CD14-positive monocyte (primary cell): ENCODE measurements around the gene CA14. TPM values are rescaled to one million over a fixed set of nuclear protein-coding genes. Genes with fewer than 3 reads are reported as not detected.
A peak's percentile ranks its signal among the peaks of the same experiment; 100 is the strongest.

ENCODE experiments used
- DNase-seq, 3 donors: peaks; one replicate each; pipeline ENCODE4 v3.0.0-alpha.2; 2011 to 2022
- H2AFZ ChIP-seq: 2 replicates; pipeline ENCODE4 v1.6.0; 2012; ENCODE audit warnings: mild to moderate bottlenecking, low read depth, low read length, inconsistent platforms; ENCODE audit not compliant: insufficient read depth, poor library complexity, severe bottlenecking
- H3K27ac ChIP-seq, 2 donors: 1 replicate in 1 of 2; 2 replicates in 1 of 2; pipeline ENCODE4 v1.5.1; 2012 to 2013; ENCODE audit warnings: low read length in 2 of 2, control low read depth in 1 of 2, inconsistent platforms in 1 of 2, low read depth in 1 of 2, mild to moderate bottlenecking in 1 of 2
- H3K27me3 ChIP-seq, 2 donors: one replicate each; pipeline versions ENCODE4 v1.6.0 to v1.6.1; 2011 to 2013; ENCODE audit warnings: low read length in 2 of 2; ENCODE audit not compliant: control insufficient read depth in 2 of 2, insufficient read depth in 2 of 2
- H3K36me3 ChIP-seq, 2 donors: replicated peaks in 1 of 2; 1 replicate in 1 of 2; 2 replicates in 1 of 2; pipeline versions ENCODE4 v1.5.1 to v1.6.1; 2012 to 2013; ENCODE audit warnings: low read length in 2 of 2, control low read depth in 1 of 2, inconsistent platforms in 1 of 2, mild to moderate bottlenecking in 1 of 2; ENCODE audit not compliant: insufficient read depth in 2 of 2, control insufficient read depth in 1 of 2
- H3K4me1 ChIP-seq, 2 donors: 1 replicate in 1 of 2; 2 replicates in 1 of 2; pipeline versions ENCODE4 v1.5.1 to v1.6.1; 2012 to 2013; ENCODE audit warnings: low read length in 2 of 2, control low read depth in 1 of 2, inconsistent platforms in 1 of 2, mild to moderate bottlenecking in 1 of 2, moderate library complexity in 1 of 2; ENCODE audit not compliant: insufficient read depth in 2 of 2, control insufficient read depth in 1 of 2
- H3K4me2 ChIP-seq: replicated peaks from 2 replicates; pipeline ENCODE3; 2012; ENCODE audit warnings: low read length, moderate library complexity, mild to moderate bottlenecking; ENCODE audit not compliant: poor library complexity, severe bottlenecking; ENCODE audit errors: extremely low read depth
- H3K4me3 ChIP-seq, 3 experiments: fragments of 200-600 bp in 1 of 3; sonication (generic) in 1 of 3; replicated peaks in 1 of 3; 1 replicate in 2 of 3; 2 replicates in 1 of 3; pipeline ENCODE4 v1.5.1; 2011 to 2013; ENCODE audit warnings: low read length in 3 of 3, mild to moderate bottlenecking in 3 of 3, control low read depth in 2 of 3, low read depth in 2 of 3, inconsistent platforms in 1 of 3, moderate library complexity in 1 of 3
- H3K79me2 ChIP-seq: 2 replicates; pipeline ENCODE4 v1.6.0; 2012; ENCODE audit warnings: mild to moderate bottlenecking, control low read depth, inconsistent platforms, low read length, moderate library complexity; ENCODE audit not compliant: insufficient read depth
- H3K9ac ChIP-seq: 2 replicates; pipeline ENCODE4 v1.6.0; 2017; ENCODE audit warnings: low read length, mild to moderate bottlenecking; ENCODE audit not compliant: insufficient read depth, poor library complexity, severe bottlenecking
- H3K9me3 ChIP-seq, 2 donors: replicated peaks in 1 of 2; 1 replicate in 1 of 2; 2 replicates in 1 of 2; pipeline versions ENCODE4 v1.5.1 to v1.6.1; 2012 to 2013; ENCODE audit warnings: low read length in 2 of 2, control low read depth in 1 of 2; ENCODE audit not compliant: control insufficient read depth in 1 of 2, insufficient read depth in 1 of 2
- H4K20me1 ChIP-seq: 2 replicates; pipeline ENCODE4 v1.6.0; 2012; ENCODE audit warnings: mild to moderate bottlenecking, low read length, control low read depth, moderate library complexity; ENCODE audit not compliant: insufficient read depth
- H3K27ac Mint-ChIP-seq, 7 donors: one replicate each; pipeline ENCODE4 v1.8.0; 2020; ENCODE audit warnings: mild to moderate bottlenecking in 7 of 7, mixed read lengths in 7 of 7, moderate library complexity in 6 of 7, inconsistent platforms in 2 of 7
- H3K27me3 Mint-ChIP-seq, 3 donors: one replicate each; pipeline ENCODE4 v1.8.0; 2021 to 2022; ENCODE audit warnings: low read depth in 3 of 3, mild to moderate bottlenecking in 3 of 3, mixed read lengths in 3 of 3, moderate library complexity in 3 of 3, inconsistent platforms in 1 of 3
- H3K36me3 Mint-ChIP-seq, 2 donors: one replicate each; pipeline ENCODE4 v1.8.0; 2020; ENCODE audit warnings: mixed read lengths in 2 of 2, inconsistent platforms in 1 of 2, mild to moderate bottlenecking in 1 of 2
- H3K4me1 Mint-ChIP-seq: one replicate; pipeline ENCODE4 v1.8.0; 2020; ENCODE audit warnings: mild to moderate bottlenecking, mixed read lengths
- H3K4me3 Mint-ChIP-seq, 2 donors: one replicate each; pipeline ENCODE4 v1.8.0; 2020; ENCODE audit warnings: mild to moderate bottlenecking in 2 of 2, mixed read lengths in 2 of 2, moderate library complexity in 1 of 2
- H3K9me3 Mint-ChIP-seq, 7 donors: one replicate each; pipeline ENCODE4 v1.8.0; 2020 to 2022; ENCODE audit warnings: mixed read lengths in 7 of 7, mild to moderate bottlenecking in 6 of 7, moderate library complexity in 6 of 7, inconsistent platforms in 2 of 7
- WGBS: methylation state at CpG from one replicate; pipeline ENCODE4 v1.1.5; 2013; ENCODE audit warnings: missing lambda C conversion rate; ENCODE audit not compliant: insufficient coverage; 5-methylcytosine and 5-hydroxymethylcytosine counted together
- intact Hi-C, 2 donors: fragments of 100-400 bp; cut with micrococcal nuclease; formaldehyde crosslinking; loops; one replicate each; pipeline versions ENCODE4 v1.15.0 to v1.15.1; 2023
- polyA plus RNA-seq, 3 donors: library from polyadenylated mRNA; depleted of rRNA in 1 of 3; unstranded in 2 of 3; stranded (reverse) in 1 of 3; fragments of 300-500 nt in 2 of 3; fragments of >200 nt in 1 of 3; fragmentation: Illumina TruSeq in 2 of 3; gene quantifications; 1 replicate in 2 of 3; 2 replicates in 1 of 3; pipeline ENCODE4 v1.2.3, GENCODE V29; 2012 to 2021
- TF ChIP-seq, protein P1 (sequence below): fragments of 200-600 bp; IDR thresholded peaks from one replicate; pipeline ENCODE4 v1.8.0; 2022; ENCODE audit warnings: antibody characterized with exemption, mild to moderate bottlenecking

CA14 gene
- polyA plus RNA-seq, 3 donors, result not detected

DNA sequence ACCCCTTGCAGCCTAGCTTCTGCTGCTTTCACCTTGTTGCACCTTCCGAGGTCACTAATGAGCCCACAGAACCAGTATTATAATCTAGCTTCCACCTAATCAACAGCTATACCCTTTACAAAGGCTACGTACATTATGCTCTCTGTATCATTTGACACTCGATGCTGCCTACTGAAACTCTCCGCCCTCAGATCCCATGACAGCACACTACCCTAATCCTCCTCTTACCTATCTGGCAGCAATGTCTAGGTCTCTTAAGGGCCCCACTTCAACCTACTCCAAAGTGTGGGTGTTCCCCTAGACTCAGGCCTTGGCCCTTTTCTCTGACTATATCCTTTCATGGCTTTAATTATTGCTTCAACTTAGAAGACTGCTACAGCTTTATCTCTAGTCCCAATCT is 31.2 kb downstream of the CA14 start:
- intact Hi-C loops, result no loop called here
- H3K9ac ChIP-seq, result no peak overlapping the region

DNA sequence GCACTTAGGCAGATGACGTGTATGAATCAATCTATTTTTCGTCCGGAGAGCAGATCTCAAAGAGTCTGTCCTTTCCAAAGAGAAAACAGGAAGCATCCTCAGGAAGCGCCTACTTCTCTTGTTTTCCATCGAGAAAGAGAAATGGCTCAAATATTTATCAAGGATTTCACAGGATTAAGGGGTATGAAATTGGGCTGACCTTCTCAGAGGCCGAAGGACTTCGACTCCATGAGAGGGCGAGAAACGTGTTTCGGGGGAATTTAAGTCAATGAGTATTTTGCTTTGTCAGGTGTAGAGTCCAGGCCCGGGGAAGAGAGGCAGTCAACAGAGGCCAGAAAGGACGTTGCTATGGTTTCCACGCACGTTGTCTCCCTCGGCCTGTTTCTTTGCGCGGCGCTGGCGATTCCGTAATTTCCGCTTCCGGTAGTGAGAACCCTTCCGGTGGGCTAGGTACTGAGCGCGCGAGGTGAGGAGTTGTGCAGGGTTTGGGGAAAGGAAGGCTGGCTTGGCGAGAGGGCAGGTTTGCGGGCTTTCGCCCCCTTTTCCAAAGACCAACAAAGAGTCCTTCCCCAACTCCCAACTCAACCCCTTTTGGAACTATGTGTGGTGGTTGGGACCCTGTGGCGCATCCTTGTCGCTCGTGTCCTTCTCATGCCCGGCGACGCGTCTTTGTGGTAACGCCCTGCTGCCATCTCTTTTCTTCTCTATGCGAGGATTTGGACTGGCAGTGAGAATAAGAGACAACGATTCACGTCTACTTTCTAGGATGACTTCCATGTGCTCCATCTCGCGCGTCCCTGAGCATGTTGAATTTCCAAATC is 36.1 kb downstream of the CA14 start, which contains the start of gene MRPS21:
Gene MRPS21 (plus strand): TSS at position 429 of the 821 bp plus-strand sequence. CDS start 506 bp downstream, outside the sequence.
- H3K4me1 ChIP-seq, result peaks cover 14 to 15% of the 10 kb centered on the region in 2 donors
- intact Hi-C loops, result no loop called here
- no peaks in the 10 kb centered on the region for H3K9me3 ChIP-seq
- peaks cover 1 to 4% (median 3%) of the 10 kb centered on the region in 3 donors for H3K27me3 Mint-ChIP-seq
- peak within 1 kb of the TSS; percentile 92 to 94 for H3K4me3 Mint-ChIP-seq
- peak within 1 kb of the TSS; percentile 87 for H3K4me2 ChIP-seq
- H3K4me3 ChIP-seq, result peak within 1 kb of the TSS; percentile 63 to 97 (median 79)
- 1% methylated on average over 24 of the region's 43 CpGs for WGBS
- H3K9ac ChIP-seq, result peak within 1 kb of the TSS; percentile 67
- peak within 1 kb of the TSS; percentile 95 to 99 (median 96) for H3K27ac Mint-ChIP-seq
- H3K36me3 Mint-ChIP-seq, result peaks cover 23 to 34% of the 10 kb centered on the region in 2 donors
- H3K4me1 Mint-ChIP-seq, result peaks cover 17% of the 10 kb centered on the region
- H3K27me3 ChIP-seq, result no peaks in the 10 kb centered on the region
- H3K79me2 ChIP-seq, result peaks cover 20% of the 10 kb centered on the region
- peak within 1 kb of the TSS; percentile 67 to 94 for H3K27ac ChIP-seq
- TF ChIP-seq, protein P1, sequence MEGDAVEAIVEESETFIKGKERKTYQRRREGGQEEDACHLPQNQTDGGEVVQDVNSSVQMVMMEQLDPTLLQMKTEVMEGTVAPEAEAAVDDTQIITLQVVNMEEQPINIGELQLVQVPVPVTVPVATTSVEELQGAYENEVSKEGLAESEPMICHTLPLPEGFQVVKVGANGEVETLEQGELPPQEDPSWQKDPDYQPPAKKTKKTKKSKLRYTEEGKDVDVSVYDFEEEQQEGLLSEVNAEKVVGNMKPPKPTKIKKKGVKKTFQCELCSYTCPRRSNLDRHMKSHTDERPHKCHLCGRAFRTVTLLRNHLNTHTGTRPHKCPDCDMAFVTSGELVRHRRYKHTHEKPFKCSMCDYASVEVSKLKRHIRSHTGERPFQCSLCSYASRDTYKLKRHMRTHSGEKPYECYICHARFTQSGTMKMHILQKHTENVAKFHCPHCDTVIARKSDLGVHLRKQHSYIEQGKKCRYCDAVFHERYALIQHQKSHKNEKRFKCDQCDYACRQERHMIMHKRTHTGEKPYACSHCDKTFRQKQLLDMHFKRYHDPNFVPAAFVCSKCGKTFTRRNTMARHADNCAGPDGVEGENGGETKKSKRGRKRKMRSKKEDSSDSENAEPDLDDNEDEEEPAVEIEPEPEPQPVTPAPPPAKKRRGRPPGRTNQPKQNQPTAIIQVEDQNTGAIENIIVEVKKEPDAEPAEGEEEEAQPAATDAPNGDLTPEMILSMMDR, result no peak
- no peaks in the 10 kb centered on the region for H3K9me3 Mint-ChIP-seq
- peak within 1 kb of the TSS; percentile 96 for H2AFZ ChIP-seq
- peak; percentile 85 to 92 (median 91) for DNase-seq
- peaks cover 8 to 35% of the 10 kb centered on the region in 2 donors for H3K36me3 ChIP-seq
- no peaks in the 10 kb centered on the region for H4K20me1 ChIP-seq

More for the DNA sequence above, 31.2 kb downstream of the CA14 start:
- 88% methylated on average over 4 of the region's 4 CpGs for WGBS
- Histone ChIP-seq H3K27ac (no peak overlapping the region), H3K36me3 (no peaks in the 10 kb centered on the region), H3K27me3 (peaks cover 0 to 16% of the 10 kb centered on the region in 2 donors), H3K79me2 (peaks cover 2% of the 10 kb centered on the region), H3K4me2 (no peak overlapping the region), H3K4me3 (no peak overlapping the region), H3K9me3 (no peaks in the 10 kb centered on the region), H4K20me1 (no peaks in the 10 kb centered on the region), H2AFZ (no peak overlapping the region), H3K4me1 (peaks cover 8% of the 10 kb centered on the region in 2 donors)
- Mint-ChIP-seq H3K36me3 (no peaks in the 10 kb centered on the region), H3K4me1 (peaks cover 9% of the 10 kb centered on the region), H3K27ac (no peak overlapping the region), H3K4me3 (no peak overlapping the region), H3K9me3 (peaks cover 0 to 3% (median 0%) of the 10 kb centered on the region in 7 donors), H3K27me3 (peaks cover 20 to 24% (median 22%) of the 10 kb centered on the region in 3 donors)
- no peak for DNase-seq
- TF ChIP-seq, protein P1, result no peak
